Transverse colon (tissue), 4 donors: ENCODE results near the gene HS3ST4.

Source experiments
- POLR2AphosphoS5 ChIP-seq, 3 donors: sonication (generic); formaldehyde crosslinking; IDR thresholded peaks; one replicate each; pipeline ENCODE4 v1.6.1; 2016; ENCODE audit warnings: antibody characterized with exemption in 3 of 3
- TF ChIP-seq, protein P1 (sequence below), 5 experiments: fragments of 200-600 bp in 3 of 5; fragments of 450-650 bp in 2 of 5; sonication (generic) in 3 of 5; IDR thresholded peaks; 1 replicate in 2 of 5; 2 replicates in 3 of 5; pipeline ENCODE4 v1.5.1; 2016 to 2017; ENCODE audit warnings: antibody characterized with exemption in 5 of 5, inconsistent platforms in 3 of 5, mild to moderate bottlenecking in 2 of 5, moderate library complexity in 1 of 5

DNA sequence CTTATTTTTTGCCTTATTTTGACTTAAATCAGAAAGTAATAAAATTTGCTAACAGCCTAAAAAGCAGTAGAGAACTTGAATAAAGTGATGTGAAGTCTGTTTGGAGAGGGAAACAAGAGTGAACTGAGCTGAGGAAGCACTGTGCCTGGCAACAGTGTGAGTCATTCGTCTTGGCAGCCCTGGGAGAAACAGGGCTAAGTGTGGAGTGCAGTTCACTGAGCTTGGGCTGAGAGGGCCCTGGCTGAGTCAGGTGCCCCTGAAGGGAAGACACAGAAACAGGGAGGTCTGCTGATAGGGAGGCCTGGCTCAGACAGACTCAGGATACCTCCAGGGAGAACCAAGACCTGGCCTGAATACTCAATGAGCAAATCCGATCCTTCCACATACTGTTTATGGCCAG is 132.1 kb downstream of the HS3ST4 start:
- no peak for TF ChIP-seq POLR2AphosphoS5 (IDR thresholded peaks at IDR 0.05)
- TF ChIP-seq, protein P1, sequence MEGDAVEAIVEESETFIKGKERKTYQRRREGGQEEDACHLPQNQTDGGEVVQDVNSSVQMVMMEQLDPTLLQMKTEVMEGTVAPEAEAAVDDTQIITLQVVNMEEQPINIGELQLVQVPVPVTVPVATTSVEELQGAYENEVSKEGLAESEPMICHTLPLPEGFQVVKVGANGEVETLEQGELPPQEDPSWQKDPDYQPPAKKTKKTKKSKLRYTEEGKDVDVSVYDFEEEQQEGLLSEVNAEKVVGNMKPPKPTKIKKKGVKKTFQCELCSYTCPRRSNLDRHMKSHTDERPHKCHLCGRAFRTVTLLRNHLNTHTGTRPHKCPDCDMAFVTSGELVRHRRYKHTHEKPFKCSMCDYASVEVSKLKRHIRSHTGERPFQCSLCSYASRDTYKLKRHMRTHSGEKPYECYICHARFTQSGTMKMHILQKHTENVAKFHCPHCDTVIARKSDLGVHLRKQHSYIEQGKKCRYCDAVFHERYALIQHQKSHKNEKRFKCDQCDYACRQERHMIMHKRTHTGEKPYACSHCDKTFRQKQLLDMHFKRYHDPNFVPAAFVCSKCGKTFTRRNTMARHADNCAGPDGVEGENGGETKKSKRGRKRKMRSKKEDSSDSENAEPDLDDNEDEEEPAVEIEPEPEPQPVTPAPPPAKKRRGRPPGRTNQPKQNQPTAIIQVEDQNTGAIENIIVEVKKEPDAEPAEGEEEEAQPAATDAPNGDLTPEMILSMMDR (IDR thresholded peaks at IDR 0.05), result no peak
